H9 (cell line): ENCODE data around the gene SNX14. TPM values are rescaled to one million over a fixed set of nuclear protein-coding genes. Genes with fewer than 3 reads are reported as not detected.

Source experiments
- DNase-seq: peaks from one replicate; pipeline ENCODE4 v3.0.0-alpha.2; 2017
- H2AFZ ChIP-seq: one replicate; pipeline ENCODE4 v1.6.1; 2013; ENCODE audit warnings: mild to moderate bottlenecking, low read length, control low read depth, moderate library complexity
- H2AK5ac ChIP-seq: 2 replicates; pipeline ENCODE4 v1.6.1; 2013; ENCODE audit warnings: low read length, control low read depth, mixed read lengths; ENCODE audit not compliant: insufficient read length
- H2BK120ac ChIP-seq: one replicate; pipeline ENCODE4 v1.6.1; 2013; ENCODE audit warnings: low read depth, mild to moderate bottlenecking, low read length, control low read depth, inconsistent platforms; ENCODE audit not compliant: poor library complexity, severe bottlenecking
- H2BK12ac ChIP-seq: 2 replicates; pipeline ENCODE4 v1.6.1; 2013; ENCODE audit warnings: low read length, control low read depth, mixed read lengths, low read depth; ENCODE audit not compliant: insufficient read length
- H2BK15ac ChIP-seq: 2 replicates; pipeline ENCODE4 v1.6.1; 2013; ENCODE audit warnings: low read depth, low read length, control low read depth
- H2BK20ac ChIP-seq: one replicate; pipeline ENCODE4 v1.6.1; 2013; ENCODE audit warnings: low read depth, mild to moderate bottlenecking, low read length, control low read depth, inconsistent platforms; ENCODE audit not compliant: poor library complexity, severe bottlenecking
- H2BK5ac ChIP-seq: 2 replicates; pipeline ENCODE4 v1.6.1; 2013; ENCODE audit warnings: low read length, control low read depth, mixed read lengths; ENCODE audit not compliant: insufficient read length
- H3K14ac ChIP-seq: 2 replicates; pipeline ENCODE4 v1.6.1; 2013; ENCODE audit warnings: low read length, control low read depth; ENCODE audit not compliant: insufficient read depth
- H3K18ac ChIP-seq: 2 replicates; pipeline ENCODE4 v1.6.1; 2013; ENCODE audit warnings: low read depth, mild to moderate bottlenecking, mixed read lengths, low read length, control low read depth; ENCODE audit not compliant: insufficient read length
- H3K23ac ChIP-seq: 2 replicates; pipeline ENCODE4 v1.6.1; 2013; ENCODE audit warnings: low read length, control low read depth, mixed read lengths, low read depth; ENCODE audit not compliant: insufficient read length
- H3K23me2 ChIP-seq: 2 replicates; pipeline ENCODE4 v1.6.1; 2013; ENCODE audit warnings: low read depth, mild to moderate bottlenecking, mixed read lengths, low read length, control low read depth; ENCODE audit not compliant: insufficient read length, poor library complexity, severe bottlenecking
- H3K27ac ChIP-seq: 2 replicates; pipeline ENCODE4 v1.5.1; 2013; ENCODE audit warnings: low read length, control low read depth, mixed read lengths, low read depth; ENCODE audit not compliant: insufficient read length
- H3K27me3 ChIP-seq: 2 replicates; pipeline ENCODE4 v1.6.1; 2013; ENCODE audit warnings: low read length, control low read depth, inconsistent platforms; ENCODE audit not compliant: insufficient read depth
- H3K4ac ChIP-seq: 2 replicates; pipeline ENCODE4 v1.6.1; 2013; ENCODE audit warnings: low read depth, mild to moderate bottlenecking, control low read depth, inconsistent platforms, low read length, moderate library complexity
- H3K4me1 ChIP-seq: 2 replicates; pipeline ENCODE4 v1.6.1; 2013; ENCODE audit warnings: low read length, control low read depth, inconsistent platforms; ENCODE audit not compliant: insufficient read depth
- H3K4me2 ChIP-seq: 2 replicates; pipeline ENCODE4 v1.6.1; 2013; ENCODE audit warnings: low read length, control low read depth, mixed read lengths; ENCODE audit not compliant: insufficient read length, insufficient read depth
- H3K56ac ChIP-seq: 2 replicates; pipeline ENCODE4 v1.6.1; 2013; ENCODE audit warnings: low read depth, mild to moderate bottlenecking, mixed read lengths, low read length, control low read depth; ENCODE audit not compliant: insufficient read length
- H3K79me1 ChIP-seq: 2 replicates; pipeline ENCODE4 v1.6.1; 2013; ENCODE audit warnings: low read depth, mild to moderate bottlenecking, moderate library complexity, low read length, control low read depth, inconsistent platforms; ENCODE audit not compliant: insufficient read depth, poor library complexity, severe bottlenecking
- H3K79me2 ChIP-seq: 2 replicates; pipeline ENCODE4 v1.6.1; 2013; ENCODE audit warnings: low read length, control low read depth, inconsistent platforms; ENCODE audit not compliant: insufficient read depth
- H3K9ac ChIP-seq: 2 replicates; pipeline ENCODE4 v1.6.1; 2013; ENCODE audit warnings: low read length, control low read depth, mixed read lengths; ENCODE audit not compliant: insufficient read length; ENCODE audit errors: extremely low read depth
- H3K9me3 ChIP-seq: one replicate; pipeline ENCODE4 v1.6.1; 2013; ENCODE audit warnings: low read depth, low read length, inconsistent platforms; ENCODE audit not compliant: control insufficient read depth
- H3T11ph ChIP-seq: one replicate; pipeline ENCODE4 v1.6.1; 2013; ENCODE audit warnings: mild to moderate bottlenecking, low read length, control low read depth, inconsistent platforms
- H4K20me1 ChIP-seq: one replicate; pipeline ENCODE4 v1.6.1; 2013; ENCODE audit not compliant: control insufficient read depth, insufficient read length, insufficient read depth
- H4K5ac ChIP-seq: 2 replicates; pipeline ENCODE4 v1.6.1; 2013; ENCODE audit warnings: low read depth, mild to moderate bottlenecking, mixed read lengths, low read length, control low read depth; ENCODE audit not compliant: insufficient read length
- H4K8ac ChIP-seq: replicated peaks from 2 replicates; pipeline ENCODE4 v1.6.1; 2013; ENCODE audit warnings: low read length, control low read depth, mixed read lengths, low read depth; ENCODE audit not compliant: insufficient read length
- H4K91ac ChIP-seq: 2 replicates; pipeline ENCODE4 v1.6.1; 2013; ENCODE audit warnings: low read depth, mild to moderate bottlenecking, moderate library complexity, mixed read lengths, low read length, control low read depth; ENCODE audit not compliant: insufficient read length
- H3K27ac Mint-ChIP-seq, 3 experiments: 2 replicates in 2 of 3; 3 replicates in 1 of 3; pipeline ENCODE4 v1.8.0; 2020 to 2021; ENCODE audit warnings: mixed read lengths in 3 of 3, mild to moderate bottlenecking in 1 of 3, moderate library complexity in 1 of 3
- H3K27me3 Mint-ChIP-seq: 2 replicates; pipeline ENCODE4 v1.8.0; 2021; ENCODE audit warnings: low read depth, mild to moderate bottlenecking, moderate library complexity, mixed read lengths
- H3K36me3 Mint-ChIP-seq, 3 experiments: 2 replicates in 2 of 3; 3 replicates in 1 of 3; pipeline ENCODE4 v1.8.0; 2020 to 2021; ENCODE audit warnings: low read depth in 3 of 3, mixed read lengths in 3 of 3; ENCODE audit not compliant: insufficient read depth in 1 of 3
- H3K4me1 Mint-ChIP-seq, 2 experiments: 2 replicates each; pipeline ENCODE4 v1.8.0; 2020; ENCODE audit warnings: mixed read lengths in 2 of 2
- H3K4me3 Mint-ChIP-seq, 2 experiments: 2 replicates in 1 of 2; 3 replicates in 1 of 2; pipeline ENCODE4 v1.8.0; 2020 to 2021; ENCODE audit warnings: mild to moderate bottlenecking in 2 of 2, mixed read lengths in 2 of 2, moderate library complexity in 1 of 2
- H3K9me3 Mint-ChIP-seq, 2 experiments: 2 replicates in 1 of 2; 3 replicates in 1 of 2; pipeline ENCODE4 v1.8.0; 2020; ENCODE audit warnings: mild to moderate bottlenecking in 2 of 2, mixed read lengths in 2 of 2, moderate library complexity in 1 of 2
- WGBS: extraction: QIAGEN DNeasy Blood & Tissue Kit; methylation state at CpG from one replicate; pipeline ENCODE4 v1.1.7; 2013; ENCODE audit warnings: missing lambda C conversion rate, low lambda C conversion rate, mixed read lengths; ENCODE audit not compliant: insufficient read length; ENCODE audit errors: extremely low coverage; 5-methylcytosine and 5-hydroxymethylcytosine counted together
- total RNA-seq: library from RNA; stranded (reverse); gene quantifications from 2 replicates; pipeline ENCODE4 v1.2.1, GENCODE V29; 2021
- TF ChIP-seq, protein P1 (sequence below): fragments of 200-600 bp; sonication (generic); conservative IDR thresholded peaks from 3 replicates; pipeline ENCODE4 v1.8.0; 2021; ENCODE audit warnings: antibody characterized with exemption, mild to moderate bottlenecking

Gene SNX14
- total RNA-seq, 1 experiment from 2014 or later, result 33.0 TPM

DNA sequence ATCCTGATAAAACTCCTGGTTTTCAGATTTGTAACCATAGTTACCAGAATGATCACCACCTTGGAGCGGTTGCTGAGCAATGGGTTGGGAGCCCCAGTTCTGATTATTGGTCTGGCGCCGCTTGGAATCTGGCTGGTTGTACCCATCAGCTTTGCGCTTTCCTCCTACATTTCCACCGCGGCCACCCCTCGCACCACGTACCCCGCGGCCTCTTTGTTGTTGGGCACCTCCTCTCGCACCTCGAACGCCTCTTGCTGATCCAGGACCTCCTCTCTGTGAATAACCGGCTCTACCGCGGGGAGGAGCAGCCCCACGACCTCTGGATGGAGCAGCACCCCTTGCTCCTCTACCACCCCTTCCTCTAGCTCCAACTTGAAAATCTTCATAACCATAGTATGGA, 21.1 kb upstream of the SNX14 start:
- Histone ChIP-seq H3K27ac (no peak overlapping the region), H3K23me2 (no peaks in the 10 kb centered on the region), H4K5ac (no peak overlapping the region), H4K8ac (no peak overlapping the region), H2AFZ (no peak overlapping the region), H2AK5ac (no peak overlapping the region), H3K9ac (no peak overlapping the region), H3K79me2 (no peaks in the 10 kb centered on the region; the same call in 1 of the 2 replicates), H4K20me1 (no peaks in the 10 kb centered on the region), H3K79me1 (peaks cover 5% of the 10 kb centered on the region), H3T11ph (no peak overlapping the region), H3K56ac (no peak overlapping the region), H3K14ac (no peak overlapping the region), H3K4me1 (no peaks in the 10 kb centered on the region), H3K27me3 (no peaks in the 10 kb centered on the region), H3K4ac (no peak overlapping the region), H4K91ac (no peak overlapping the region), H2BK5ac (no peak overlapping the region), H2BK15ac (no peak overlapping the region), H2BK120ac (no peak overlapping the region), H2BK20ac (no peak overlapping the region), H3K4me2 (no peak overlapping the region), H2BK12ac (no peak overlapping the region), H3K9me3 (no peaks in the 10 kb centered on the region), H3K18ac (no peak overlapping the region), H3K23ac (no peak overlapping the region)
- TF ChIP-seq, protein P1, sequence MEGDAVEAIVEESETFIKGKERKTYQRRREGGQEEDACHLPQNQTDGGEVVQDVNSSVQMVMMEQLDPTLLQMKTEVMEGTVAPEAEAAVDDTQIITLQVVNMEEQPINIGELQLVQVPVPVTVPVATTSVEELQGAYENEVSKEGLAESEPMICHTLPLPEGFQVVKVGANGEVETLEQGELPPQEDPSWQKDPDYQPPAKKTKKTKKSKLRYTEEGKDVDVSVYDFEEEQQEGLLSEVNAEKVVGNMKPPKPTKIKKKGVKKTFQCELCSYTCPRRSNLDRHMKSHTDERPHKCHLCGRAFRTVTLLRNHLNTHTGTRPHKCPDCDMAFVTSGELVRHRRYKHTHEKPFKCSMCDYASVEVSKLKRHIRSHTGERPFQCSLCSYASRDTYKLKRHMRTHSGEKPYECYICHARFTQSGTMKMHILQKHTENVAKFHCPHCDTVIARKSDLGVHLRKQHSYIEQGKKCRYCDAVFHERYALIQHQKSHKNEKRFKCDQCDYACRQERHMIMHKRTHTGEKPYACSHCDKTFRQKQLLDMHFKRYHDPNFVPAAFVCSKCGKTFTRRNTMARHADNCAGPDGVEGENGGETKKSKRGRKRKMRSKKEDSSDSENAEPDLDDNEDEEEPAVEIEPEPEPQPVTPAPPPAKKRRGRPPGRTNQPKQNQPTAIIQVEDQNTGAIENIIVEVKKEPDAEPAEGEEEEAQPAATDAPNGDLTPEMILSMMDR, result no peak
- DNase-seq, result no peak
- Mint-ChIP-seq H3K36me3 (peaks cover 50 to 91% (median 86%) of the 10 kb centered on the region in 3 experiments), H3K4me1 (no peaks in the 10 kb centered on the region), H3K27ac (peak overlapping the region in 2 of 3 experiments; percentile 12 to 52; a peak in 2 of 7 replicates), H3K9me3 (no peaks in the 10 kb centered on the region), H3K27me3 (no peaks in the 10 kb centered on the region), H3K4me3 (no peak overlapping the region)
- WGBS, result no CpG with 5 or more reads among the region's 17 CpGs
